A673 (cell line): Measurements from ENCODE around the gene POM121L2.

Experiments used
- CTCF ChIP-seq: fragments of 300-800, 200-600 bp; sonication (generic); conservative IDR thresholded peaks from 2 replicates; pipeline ENCODE4 v1.5.1; 2017; ENCODE audit warnings: low read depth, mild to moderate bottlenecking, antibody characterized with exemption, low read length, moderate library complexity, mixed read lengths
- EZH2 ChIP-seq: fragments of 200-600 bp; sonication (generic); IDR thresholded peaks from 2 replicates; pipeline ENCODE4 v1.6.1; 2017; ENCODE audit warnings: borderline replicate concordance, low read depth, mild to moderate bottlenecking, mixed read lengths, antibody characterized with exemption, low read length; ENCODE audit not compliant: poor library complexity, severe bottlenecking

- TF ChIP-seq CTCF (no peak), EZH2 (no peak)
Measured at GRCh38 chr6:27321370-27321769, 9.3 kb upstream of the POM121L2 start.
